ENCODE data around the gene RANBP1.

The RANBP1 gene

GRCh38 chr22:20165913-20166312 is 50.0 kb downstream of the RANBP1 start:
- H3K36me3 Mint-ChIP-seq (ENCODE audit: low read depth): peaks cover 4% of the 10 kb centered on the region
- TF ChIP-seq, protein P1, sequence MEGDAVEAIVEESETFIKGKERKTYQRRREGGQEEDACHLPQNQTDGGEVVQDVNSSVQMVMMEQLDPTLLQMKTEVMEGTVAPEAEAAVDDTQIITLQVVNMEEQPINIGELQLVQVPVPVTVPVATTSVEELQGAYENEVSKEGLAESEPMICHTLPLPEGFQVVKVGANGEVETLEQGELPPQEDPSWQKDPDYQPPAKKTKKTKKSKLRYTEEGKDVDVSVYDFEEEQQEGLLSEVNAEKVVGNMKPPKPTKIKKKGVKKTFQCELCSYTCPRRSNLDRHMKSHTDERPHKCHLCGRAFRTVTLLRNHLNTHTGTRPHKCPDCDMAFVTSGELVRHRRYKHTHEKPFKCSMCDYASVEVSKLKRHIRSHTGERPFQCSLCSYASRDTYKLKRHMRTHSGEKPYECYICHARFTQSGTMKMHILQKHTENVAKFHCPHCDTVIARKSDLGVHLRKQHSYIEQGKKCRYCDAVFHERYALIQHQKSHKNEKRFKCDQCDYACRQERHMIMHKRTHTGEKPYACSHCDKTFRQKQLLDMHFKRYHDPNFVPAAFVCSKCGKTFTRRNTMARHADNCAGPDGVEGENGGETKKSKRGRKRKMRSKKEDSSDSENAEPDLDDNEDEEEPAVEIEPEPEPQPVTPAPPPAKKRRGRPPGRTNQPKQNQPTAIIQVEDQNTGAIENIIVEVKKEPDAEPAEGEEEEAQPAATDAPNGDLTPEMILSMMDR (IDR thresholded peaks at IDR 0.05; ENCODE audit: unreplicated experiment in 3 of 3): no peak
- H3K27me3 Mint-ChIP-seq (ENCODE audit: low read depth): peaks cover 3% of the 10 kb centered on the region
- H3K9me3 Mint-ChIP-seq: peaks cover 3% of the 10 kb centered on the region
- H3K4me1 Mint-ChIP-seq: no peaks in the 10 kb centered on the region
- H3K27ac Mint-ChIP-seq: no peak overlapping the region
- no peak overlapping the region for H3K4me3 Mint-ChIP-seq

DNA sequence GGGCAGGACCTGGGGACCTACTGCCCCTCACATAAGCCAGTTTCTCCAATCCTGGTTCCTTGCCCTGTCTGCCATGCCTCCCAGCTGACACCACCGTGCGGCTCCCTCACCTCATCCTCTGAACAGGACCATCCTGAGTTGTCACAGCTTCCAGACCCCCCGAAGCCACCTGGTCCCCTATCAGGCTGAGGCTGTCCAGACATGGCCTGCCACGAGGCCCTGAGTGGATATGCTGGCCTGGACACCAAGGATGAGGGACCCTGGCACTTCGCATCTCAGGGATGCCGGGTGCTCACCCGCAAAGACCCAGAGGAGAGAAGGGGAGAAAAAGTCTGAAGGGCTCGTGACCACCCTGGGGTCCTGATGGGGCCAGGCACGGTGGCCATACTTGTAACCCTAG is 50.8 kb downstream of the RANBP1 start:
- TF ChIP-seq, protein P1 (IDR thresholded peaks at IDR 0.05; ENCODE audit: unreplicated experiment in 3 of 3): no peak
- Mint-ChIP-seq H3K4me1 (no peaks in the 10 kb centered on the region), H3K36me3 (ENCODE audit: low read depth) (peaks cover 4% of the 10 kb centered on the region), H3K27ac (no peak overlapping the region), H3K9me3 (peaks cover 3% of the 10 kb centered on the region), H3K27me3 (ENCODE audit: low read depth) (peaks cover 3% of the 10 kb centered on the region), H3K4me3 (no peak overlapping the region)

DNA sequence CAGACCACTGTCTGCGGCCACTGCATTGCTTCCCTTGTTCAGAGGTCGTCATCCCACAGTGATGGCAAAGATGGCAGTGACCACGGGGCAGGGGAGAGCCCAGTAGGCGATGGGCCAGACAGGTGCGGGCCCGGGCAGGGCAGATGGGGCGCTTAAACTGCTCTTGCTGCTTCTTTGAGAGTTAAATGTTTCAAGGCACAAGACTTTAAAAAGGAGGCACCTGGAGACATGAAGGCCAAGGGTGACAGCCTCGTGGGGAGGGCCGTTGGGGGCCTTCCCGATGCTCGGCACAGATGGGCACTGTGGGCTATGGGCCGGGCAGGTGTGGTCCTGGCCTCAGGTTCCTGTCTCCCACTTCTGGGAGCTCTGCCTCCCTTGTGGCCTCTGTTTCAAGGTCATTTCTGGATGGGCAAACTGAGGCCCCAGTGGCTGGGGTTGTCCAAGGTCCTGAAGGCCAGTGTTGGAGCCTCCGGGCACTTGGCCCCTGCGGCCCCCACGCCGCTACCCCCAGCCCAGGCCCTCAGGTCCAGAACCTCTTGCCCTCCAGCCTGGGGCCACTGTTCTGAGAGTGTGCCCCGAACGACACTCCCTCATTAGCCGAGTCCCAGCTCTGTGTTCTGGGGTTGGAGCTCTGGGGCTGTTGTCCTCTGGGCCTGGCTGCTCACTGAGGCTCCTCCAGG is 51.9 kb downstream of the RANBP1 start:
- peaks cover 3% of the 10 kb centered on the region for H3K27me3 Mint-ChIP-seq (ENCODE audit: low read depth)

DNA sequence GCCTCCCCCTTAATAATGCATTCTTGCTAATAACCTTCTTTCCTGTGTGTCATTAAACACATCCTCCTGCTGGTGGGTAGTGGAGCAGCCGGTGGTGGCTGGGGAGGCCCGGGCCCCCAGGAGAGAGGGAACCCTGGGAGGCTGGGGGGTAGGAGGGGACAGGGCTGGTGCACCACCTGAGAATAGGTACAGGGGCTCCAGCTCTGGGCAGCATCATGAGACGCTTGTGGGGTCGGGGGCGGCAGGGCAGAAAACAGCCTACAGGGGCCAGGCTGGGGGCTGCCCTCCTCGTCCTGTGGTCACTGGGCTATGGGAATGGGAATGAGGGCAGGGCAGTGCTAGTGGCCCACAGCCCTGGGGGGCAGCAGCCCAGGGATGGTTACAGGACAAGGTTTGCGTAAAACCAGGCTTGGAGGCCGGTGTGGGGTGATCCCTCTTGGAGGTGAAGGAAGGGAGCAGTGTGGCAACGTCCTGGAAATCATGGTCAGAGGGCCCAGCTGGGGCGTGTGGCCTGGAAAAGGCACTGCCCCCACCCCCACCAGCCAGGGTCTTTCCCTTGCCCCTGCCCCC is 53.4 kb downstream of the RANBP1 start:
- no peak overlapping the region for H3K4me3 Mint-ChIP-seq
- no peaks in the 10 kb centered on the region for H3K4me1 Mint-ChIP-seq
- peaks cover under 1% of the 10 kb centered on the region for H3K9me3 Mint-ChIP-seq
- TF ChIP-seq, protein P1 (IDR thresholded peaks at IDR 0.05; ENCODE audit: unreplicated experiment in 3 of 3): no peak
- H3K36me3 Mint-ChIP-seq (ENCODE audit: low read depth): peaks cover 1% of the 10 kb centered on the region
- no peak overlapping the region for H3K27ac Mint-ChIP-seq
- peaks cover 3% of the 10 kb centered on the region for H3K27me3 Mint-ChIP-seq (ENCODE audit: low read depth)

More for the DNA sequence above, 51.9 kb downstream of the RANBP1 start:
- TF ChIP-seq, protein P1 (IDR thresholded peaks at IDR 0.05; ENCODE audit: unreplicated experiment in 3 of 3): no peak
- Mint-ChIP-seq H3K4me1 (no peaks in the 10 kb centered on the region), H3K9me3 (peaks cover 3% of the 10 kb centered on the region), H3K27ac (no peak overlapping the region), H3K36me3 (ENCODE audit: low read depth) (peaks cover 4% of the 10 kb centered on the region), H3K4me3 (no peak overlapping the region)

- Mint-ChIP-seq H3K4me1 (no peaks in the 10 kb centered on the region), H3K36me3 (ENCODE audit: low read depth) (no peaks in the 10 kb centered on the region), H3K9me3 (no peaks in the 10 kb centered on the region), H3K27ac (no peak overlapping the region), H3K27me3 (ENCODE audit: low read depth) (no peaks in the 10 kb centered on the region), H3K4me3 (no peak overlapping the region)
- TF ChIP-seq, protein P1 (IDR thresholded peaks at IDR 0.05; ENCODE audit: unreplicated experiment in 3 of 3): no peak
Measured at GRCh38 chr22:20170170-20170569, 54.3 kb downstream of the RANBP1 start.

Measured in nephron (organoid).